OCI-LY1 (cell line): ENCODE results near the gene CEP57.

Experiments used
- H2AFZ ChIP-seq: fragments of 200-600 bp; sonication (generic), shearing (Covaris generic); 2 replicates; pipeline ENCODE4 v1.6.0; 2014; ENCODE audit warnings: antibody characterized with exemption, mild to moderate bottlenecking, low read length
- H3F3A ChIP-seq: fragments of 200-600 bp; sonication (generic), shearing (Covaris generic); 2 replicates; pipeline ENCODE4 v1.6.0; 2014; ENCODE audit warnings: mild to moderate bottlenecking, antibody characterized with exemption, low read length, moderate library complexity; ENCODE audit not compliant: insufficient read depth
- H3K27ac ChIP-seq: fragments of 200-600 bp; sonication (generic); 2 replicates; pipeline ENCODE4 v1.5.1; 2014; ENCODE audit warnings: low read length, mixed run types, mild to moderate bottlenecking, low read depth; ENCODE audit not compliant: poor library complexity, severe bottlenecking
- H3K27me3 ChIP-seq: fragments of 200-600 bp; sonication (generic); 2 replicates; pipeline ENCODE4 v1.6.0; 2014; ENCODE audit warnings: antibody characterized with exemption, mild to moderate bottlenecking, low read length, moderate library complexity; ENCODE audit not compliant: insufficient read depth
- H3K36me3 ChIP-seq: fragments of 200-600 bp; sonication (generic); 2 replicates; pipeline ENCODE4 v1.6.1; 2014; ENCODE audit warnings: mild to moderate bottlenecking, antibody characterized with exemption, low read length, moderate library complexity, mixed read lengths; ENCODE audit not compliant: insufficient read depth
- H3K4me1 ChIP-seq: fragments of 200-600 bp; sonication (generic); 2 replicates; pipeline ENCODE4 v1.5.1; 2014; ENCODE audit warnings: mild to moderate bottlenecking, low read length, moderate library complexity; ENCODE audit not compliant: insufficient read depth, severe bottlenecking
- H3K4me2 ChIP-seq: fragments of 200-600 bp; sonication (generic), shearing (Covaris generic); 2 replicates; pipeline ENCODE4 v1.6.1; 2014; ENCODE audit warnings: low read length
- H3K4me3 ChIP-seq: fragments of 200-600 bp; sonication (generic); 2 replicates; pipeline ENCODE4 v1.5.1; 2014; ENCODE audit warnings: low read length, low read depth, mild to moderate bottlenecking, mixed read lengths; ENCODE audit not compliant: poor library complexity, severe bottlenecking
- H3K79me2 ChIP-seq: fragments of 200-600 bp; shearing (Covaris generic); 2 replicates; pipeline ENCODE4 v1.6.1; 2016; ENCODE audit warnings: mixed run types, low read length, mixed read lengths; ENCODE audit not compliant: insufficient read depth
- H3K9ac ChIP-seq: fragments of 200-600 bp; sonication (generic), shearing (Covaris generic); 2 replicates; pipeline ENCODE4 v1.6.1; 2014; ENCODE audit warnings: mild to moderate bottlenecking, low read length, mixed read lengths
- H3K9me2 ChIP-seq: fragments of 200-600 bp; sonication (generic), shearing (Covaris generic); 2 replicates; pipeline ENCODE4 v1.6.1; 2014; ENCODE audit warnings: low read depth, mild to moderate bottlenecking, low read length, mixed read lengths
- H3K9me3 ChIP-seq: fragments of 200-600 bp; shearing (Covaris generic); 2 replicates; pipeline ENCODE4 v1.6.1; 2014; ENCODE audit warnings: low read length, mixed read lengths
- H4K20me1 ChIP-seq: fragments of 200-600 bp; sonication (generic), shearing (Covaris generic); 2 replicates; pipeline ENCODE4 v1.6.0; 2016; ENCODE audit warnings: mild to moderate bottlenecking, low read length; ENCODE audit not compliant: insufficient read depth
- EZH2 ChIP-seq: fragments of 200-600 bp; sonication (generic), shearing (Covaris generic); IDR thresholded peaks from 2 replicates; pipeline ENCODE4 v1.8.0; 2017; ENCODE audit warnings: borderline replicate concordance, mixed run types, mild to moderate bottlenecking, antibody characterized with exemption, low read length, moderate library complexity, mixed read lengths
- TF ChIP-seq, protein P1 (sequence below): fragments of 200-600 bp; sonication (generic), shearing (Covaris generic); IDR thresholded peaks from 2 replicates; pipeline ENCODE4 v1.5.1; 2017; ENCODE audit warnings: mild to moderate bottlenecking, antibody characterized with exemption, low read length, moderate library complexity, mixed read lengths

CEP57 gene

DNA sequence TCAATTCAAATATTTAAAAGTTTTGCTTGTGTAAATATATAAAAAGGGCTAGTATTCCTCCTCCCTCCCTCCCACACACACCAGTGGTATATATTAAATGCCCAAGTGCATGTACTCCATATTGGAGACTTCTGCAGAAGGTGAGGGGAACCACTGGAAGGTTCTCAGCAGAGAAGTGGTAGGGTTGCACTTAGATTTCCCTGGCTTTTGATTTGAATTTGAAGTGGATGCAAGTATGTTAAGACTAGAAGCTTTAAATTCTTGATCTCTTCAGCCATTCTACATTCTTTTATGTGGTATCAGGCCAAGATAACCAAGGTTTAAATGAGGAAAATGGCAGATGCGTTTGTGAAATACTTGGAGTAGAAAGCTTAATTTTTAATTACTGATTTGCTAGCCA lies 43.1 kb downstream of the CEP57 start:
- Histone ChIP-seq H3K4me1 (no peaks in the 10 kb centered on the region), H3K9me2 (no peaks in the 10 kb centered on the region), H3F3A (no peaks in the 10 kb centered on the region), H3K9ac (no peak overlapping the region), H3K4me2 (no peak overlapping the region), H4K20me1 (no peaks in the 10 kb centered on the region), H3K36me3 (peaks cover 70% of the 10 kb centered on the region), H3K27ac (no peak overlapping the region), H3K4me3 (no peak overlapping the region), H2AFZ (no peak overlapping the region), H3K27me3 (no peaks in the 10 kb centered on the region), H3K79me2 (no peaks in the 10 kb centered on the region), H3K9me3 (no peaks in the 10 kb centered on the region)
- no peak for TF ChIP-seq EZH2
- TF ChIP-seq, protein P1, sequence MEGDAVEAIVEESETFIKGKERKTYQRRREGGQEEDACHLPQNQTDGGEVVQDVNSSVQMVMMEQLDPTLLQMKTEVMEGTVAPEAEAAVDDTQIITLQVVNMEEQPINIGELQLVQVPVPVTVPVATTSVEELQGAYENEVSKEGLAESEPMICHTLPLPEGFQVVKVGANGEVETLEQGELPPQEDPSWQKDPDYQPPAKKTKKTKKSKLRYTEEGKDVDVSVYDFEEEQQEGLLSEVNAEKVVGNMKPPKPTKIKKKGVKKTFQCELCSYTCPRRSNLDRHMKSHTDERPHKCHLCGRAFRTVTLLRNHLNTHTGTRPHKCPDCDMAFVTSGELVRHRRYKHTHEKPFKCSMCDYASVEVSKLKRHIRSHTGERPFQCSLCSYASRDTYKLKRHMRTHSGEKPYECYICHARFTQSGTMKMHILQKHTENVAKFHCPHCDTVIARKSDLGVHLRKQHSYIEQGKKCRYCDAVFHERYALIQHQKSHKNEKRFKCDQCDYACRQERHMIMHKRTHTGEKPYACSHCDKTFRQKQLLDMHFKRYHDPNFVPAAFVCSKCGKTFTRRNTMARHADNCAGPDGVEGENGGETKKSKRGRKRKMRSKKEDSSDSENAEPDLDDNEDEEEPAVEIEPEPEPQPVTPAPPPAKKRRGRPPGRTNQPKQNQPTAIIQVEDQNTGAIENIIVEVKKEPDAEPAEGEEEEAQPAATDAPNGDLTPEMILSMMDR = no peak

DNA sequence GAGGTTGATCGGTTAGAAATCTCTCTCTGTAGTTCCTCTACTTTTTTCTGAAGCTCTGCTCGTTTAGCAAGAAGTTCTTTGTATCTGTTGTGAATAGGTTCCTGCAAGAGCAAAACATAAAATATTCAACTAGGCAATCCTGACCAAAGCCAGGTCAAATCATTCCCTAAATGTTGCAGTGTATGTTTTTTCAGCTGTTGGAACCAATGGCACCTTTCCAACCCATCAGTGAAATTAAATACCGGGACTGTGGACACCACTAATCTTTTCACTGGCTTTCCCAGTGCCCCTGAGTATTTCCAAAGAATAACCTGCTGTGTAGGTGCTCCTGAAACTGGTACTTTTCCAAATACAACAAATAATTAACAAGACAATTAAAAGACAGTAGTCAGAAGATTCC lies 45.1 kb downstream of the CEP57 start:
- no peaks in the 10 kb centered on the region for H3K4me1 ChIP-seq
- H2AFZ ChIP-seq = no peak overlapping the region
- H3K79me2 ChIP-seq = no peaks in the 10 kb centered on the region
- H3K27ac ChIP-seq = no peak overlapping the region
- no peaks in the 10 kb centered on the region for H3K9me3 ChIP-seq
- peaks cover 70% of the 10 kb centered on the region for H3K36me3 ChIP-seq
- no peaks in the 10 kb centered on the region for H3F3A ChIP-seq
- H3K9ac ChIP-seq = no peak overlapping the region
- no peaks in the 10 kb centered on the region for H4K20me1 ChIP-seq
- no peak for TF ChIP-seq EZH2
- TF ChIP-seq, protein P1 = no peak
- H3K27me3 ChIP-seq = no peaks in the 10 kb centered on the region
- no peak overlapping the region for H3K4me3 ChIP-seq
- H3K9me2 ChIP-seq = no peaks in the 10 kb centered on the region
- H3K4me2 ChIP-seq = no peak overlapping the region

DNA sequence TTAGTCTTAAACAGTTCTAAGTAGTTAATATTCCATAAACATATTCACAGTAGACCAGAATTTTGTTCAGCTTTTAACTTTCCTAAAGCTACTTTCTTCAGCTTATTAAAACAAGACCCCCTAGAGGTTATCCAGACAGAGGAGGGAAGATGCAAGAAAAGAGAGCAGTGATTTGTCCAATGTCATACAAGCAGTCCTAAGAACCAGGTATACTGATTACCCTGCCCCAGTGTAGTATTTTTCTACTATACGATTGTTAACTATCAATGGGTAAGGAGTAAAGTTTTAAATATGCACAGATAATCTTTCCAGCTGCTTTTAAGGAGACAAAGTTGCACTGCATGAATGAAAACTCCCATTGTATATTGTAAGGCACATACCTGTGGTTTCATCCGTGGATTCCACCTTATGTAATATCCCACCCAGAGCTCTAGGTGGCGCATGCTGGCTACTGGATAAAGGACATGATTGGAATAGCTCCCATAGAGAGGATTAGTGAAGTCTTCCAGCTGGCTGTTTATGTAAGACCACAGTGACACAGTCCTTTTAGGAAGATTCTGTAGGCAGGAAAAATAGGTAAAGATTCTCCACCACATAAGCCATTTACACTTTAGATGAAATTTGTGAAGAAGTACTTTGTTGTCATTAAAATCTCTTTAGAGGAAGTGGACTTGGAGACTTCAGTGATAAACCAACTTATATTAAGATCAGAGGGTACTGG lies 45.6 kb downstream of the CEP57 start:
- no peaks in the 10 kb centered on the region for H3F3A ChIP-seq

More for the DNA sequence above, 45.6 kb downstream of the CEP57 start:
- Histone ChIP-seq H3K4me3 (no peak overlapping the region), H3K79me2 (no peaks in the 10 kb centered on the region), H3K9me2 (no peaks in the 10 kb centered on the region), H3K4me2 (no peak overlapping the region), H4K20me1 (no peaks in the 10 kb centered on the region), H3K27ac (no peak overlapping the region), H2AFZ (no peak overlapping the region), H3K9ac (no peak overlapping the region), H3K9me3 (no peaks in the 10 kb centered on the region), H3K4me1 (no peaks in the 10 kb centered on the region), H3K36me3 (peaks cover 69% of the 10 kb centered on the region), H3K27me3 (no peaks in the 10 kb centered on the region)
- TF ChIP-seq, protein P1 = peak; percentile 89
- TF ChIP-seq EZH2 = no peak
